Inflammatory macrophage (primary cell): ENCODE measurements around the gene U2SURP.
"Not testable (repeated sequence)": the region's sequence is repeated elsewhere in the genome, so short reads cannot be mapped to it uniquely, and the experiment has no call there.

ENCODE experiments used
- DNase-seq, 2 donors: peaks; one replicate each; pipeline ENCODE4 v3.0.0-alpha.2; 2020 to 2022

Gene U2SURP

DNA sequence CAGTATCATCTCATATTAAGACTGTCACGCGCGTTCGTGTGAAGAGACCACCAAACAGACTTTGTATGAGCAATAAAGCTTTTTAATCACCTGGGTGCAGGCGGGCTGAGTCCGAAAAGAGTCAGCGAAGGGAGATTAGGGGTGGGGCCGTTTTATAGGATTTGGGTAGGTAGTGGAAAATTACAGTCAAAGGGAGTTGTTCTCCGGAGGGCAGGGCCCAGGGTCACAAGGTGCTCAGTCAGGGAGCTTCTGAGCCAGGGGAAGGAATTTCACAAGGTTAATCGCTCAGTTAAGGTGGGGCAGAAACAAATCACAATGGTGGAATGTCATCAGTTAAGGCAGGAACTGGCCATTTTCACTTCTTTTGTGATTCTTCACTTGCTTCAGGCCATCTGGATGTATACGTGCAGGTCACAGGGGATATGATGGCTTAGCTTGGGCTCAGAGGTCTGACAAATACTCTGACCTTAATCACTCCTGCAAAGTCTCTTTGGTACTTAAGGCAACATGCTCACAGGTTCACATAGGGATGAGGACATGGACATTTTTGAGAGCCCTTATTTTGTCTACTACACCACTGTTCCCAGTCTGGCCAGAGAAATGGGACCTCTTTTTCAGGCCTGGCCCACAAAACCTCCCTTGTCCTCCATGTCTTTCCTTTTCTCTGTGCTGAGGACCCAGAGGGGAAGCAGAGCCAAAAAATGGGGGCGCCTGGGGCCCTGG is 71.1 kb downstream of the U2SURP start:
- DNase-seq = not testable (repeated sequence)

DNA sequence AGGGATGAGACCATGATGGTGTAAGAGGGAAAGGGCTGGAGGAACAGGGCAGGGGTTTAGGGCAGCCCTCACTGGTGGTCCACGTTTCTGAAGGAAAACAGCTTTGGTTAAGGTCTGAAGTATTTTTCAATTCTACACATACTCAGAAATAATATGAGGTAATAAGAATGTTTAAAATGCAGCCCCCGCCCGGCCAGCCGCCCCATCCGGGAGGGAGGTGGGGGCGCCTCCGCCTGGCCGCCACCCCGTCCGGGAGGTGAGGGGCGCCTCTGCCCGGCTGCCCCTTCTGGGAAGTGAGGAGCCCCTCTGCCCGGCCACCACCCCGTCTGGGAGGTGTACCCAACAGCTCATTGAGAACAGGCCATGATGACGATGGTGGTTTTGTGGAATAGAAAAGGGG is 72.2 kb downstream of the U2SURP start:
- DNase-seq = not testable (repeated sequence)

DNA sequence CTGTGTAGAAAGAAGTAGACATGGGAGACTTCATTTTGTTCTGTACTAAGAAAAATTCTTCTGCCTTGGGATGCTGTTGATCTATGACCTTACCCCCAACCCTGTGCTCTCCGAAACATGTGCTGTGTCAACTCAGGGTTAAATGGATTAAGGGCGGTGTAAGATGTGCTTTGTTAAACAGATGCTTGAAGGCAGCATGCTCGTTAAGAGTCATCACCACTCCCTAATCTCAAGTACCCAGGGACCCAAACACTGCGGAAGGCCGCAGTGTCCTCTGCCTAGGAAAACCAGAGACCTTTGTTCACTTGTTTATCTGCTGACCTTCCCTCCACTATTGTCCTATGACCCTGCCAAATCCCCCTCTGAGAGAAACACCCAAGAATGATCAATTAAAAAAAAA is 72.6 kb downstream of the U2SURP start:
- not testable (repeated sequence) for DNase-seq

DNA sequence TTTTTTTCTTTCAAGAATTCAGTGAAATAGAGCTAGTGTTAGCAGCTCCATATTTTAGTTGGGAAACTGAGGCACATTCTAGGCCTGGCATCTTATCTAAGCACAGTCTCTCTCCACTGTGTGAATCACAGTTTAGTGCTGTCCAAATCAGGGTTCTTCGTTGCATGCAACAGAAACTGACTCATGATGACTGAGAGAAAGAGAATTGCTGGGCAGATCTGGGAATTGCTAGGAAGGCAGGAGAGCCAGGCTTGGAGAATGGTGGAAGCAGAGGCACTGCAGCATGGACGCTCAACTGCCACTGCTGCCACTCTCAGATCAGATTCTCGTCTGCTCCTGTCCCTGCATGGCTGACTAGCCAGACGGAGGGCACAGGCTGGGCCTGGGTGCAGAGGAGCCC is 77.5 kb downstream of the U2SURP start:
- no peak for DNase-seq

DNA sequence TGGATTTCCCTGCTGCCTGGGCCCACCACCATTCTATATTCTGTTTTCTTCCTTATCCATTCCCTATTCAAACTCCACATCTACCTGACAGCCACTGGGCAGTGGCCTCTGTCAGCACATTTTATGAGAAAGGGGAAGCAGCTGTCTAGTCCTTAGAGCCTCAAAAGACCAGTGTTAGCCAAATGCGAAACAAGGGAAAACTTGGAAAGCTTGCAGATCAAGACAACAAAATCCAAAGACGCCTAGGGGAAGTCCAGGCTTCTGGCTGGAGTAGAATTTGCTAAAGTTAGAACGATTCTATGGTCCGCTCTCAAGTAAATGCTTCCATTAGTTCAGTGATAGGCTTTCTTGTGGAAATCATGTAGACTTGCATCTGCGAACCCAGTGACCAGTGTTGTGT is 78.8 kb downstream of the U2SURP start:
- no peak for DNase-seq

DNA sequence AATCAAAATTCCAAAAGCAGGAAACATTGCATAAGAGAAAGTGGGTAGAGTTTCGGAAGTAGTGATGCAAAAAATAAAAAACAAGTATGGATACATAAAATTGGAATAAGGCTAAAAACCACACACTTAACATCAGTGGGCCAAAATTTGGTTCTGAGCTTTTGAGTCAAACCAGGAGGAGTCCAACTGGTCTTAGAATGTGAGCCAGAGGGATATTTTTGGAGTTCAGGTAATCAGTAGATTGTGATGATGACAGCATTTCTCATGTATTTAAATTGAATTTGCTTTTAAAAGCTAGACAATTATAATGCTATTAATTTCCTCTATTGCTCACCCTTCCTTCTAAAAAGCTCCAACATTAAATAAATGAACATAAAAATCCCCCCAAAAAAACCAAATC is 80.0 kb downstream of the U2SURP start:
- no peak for DNase-seq

DNA sequence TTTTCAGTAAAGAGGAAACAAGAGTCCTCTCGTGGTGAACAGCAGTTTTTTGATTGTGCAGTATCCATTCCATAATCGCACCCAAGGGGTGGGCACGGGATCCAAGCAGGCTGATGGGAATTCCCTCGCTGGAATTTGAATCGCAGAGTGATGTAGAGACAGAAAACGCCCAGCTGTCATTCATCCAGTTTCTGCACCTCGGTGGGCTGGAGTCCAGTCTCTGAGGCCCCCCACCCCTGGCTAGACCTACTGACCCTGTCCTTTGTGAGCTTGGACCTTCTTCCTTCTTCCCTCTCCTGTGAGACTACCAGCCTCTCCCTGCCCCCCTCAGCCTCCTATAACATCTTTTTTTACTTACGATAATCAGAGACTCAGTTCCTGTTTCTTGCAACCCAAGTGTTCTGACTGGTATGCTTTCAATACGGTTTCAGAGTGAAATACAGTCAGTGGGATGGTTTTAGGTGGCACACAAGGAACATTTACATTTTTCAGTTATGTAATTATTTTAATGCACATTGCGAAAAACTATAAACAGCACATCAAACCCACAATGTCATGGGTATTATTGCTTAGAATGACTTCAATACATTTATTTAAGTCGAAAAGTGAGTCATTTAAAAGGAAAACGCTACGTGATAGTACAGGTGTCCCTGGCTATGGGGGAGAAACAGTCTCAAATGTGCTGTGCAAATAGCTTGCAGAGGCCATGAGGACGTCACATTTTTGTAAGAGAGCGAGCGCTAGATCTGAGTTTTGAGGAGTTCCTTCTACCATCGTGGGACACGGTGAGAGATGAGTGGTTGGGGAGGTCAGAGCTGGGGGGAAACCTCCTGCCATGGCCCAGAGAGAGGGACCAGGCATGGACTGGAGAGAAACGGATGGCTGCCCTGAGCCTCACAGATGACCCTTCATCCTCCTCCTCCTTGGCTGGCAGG is 80.7 kb downstream of the U2SURP start:
- peak; percentile 9 to 32 for DNase-seq

DNA sequence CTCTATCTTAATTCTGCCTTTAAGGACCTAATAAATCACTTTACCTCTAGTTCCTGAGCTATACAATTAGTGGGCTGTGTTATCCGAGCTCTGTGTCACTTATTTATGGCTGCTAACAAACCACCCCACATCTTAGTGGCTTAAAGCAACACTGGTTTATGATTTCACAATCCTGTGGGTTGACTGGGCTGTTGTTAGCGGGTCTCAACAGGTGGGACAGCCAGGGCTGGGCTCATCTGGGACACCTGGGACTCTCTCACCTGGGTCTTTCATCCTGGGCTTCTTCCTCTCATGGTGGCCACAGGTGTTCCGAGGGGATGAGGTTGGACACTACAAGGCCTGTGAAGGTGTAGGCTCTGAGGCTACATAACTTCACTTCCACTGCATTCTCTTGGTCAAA is 82.4 kb downstream of the U2SURP start:
- no peak for DNase-seq

DNA sequence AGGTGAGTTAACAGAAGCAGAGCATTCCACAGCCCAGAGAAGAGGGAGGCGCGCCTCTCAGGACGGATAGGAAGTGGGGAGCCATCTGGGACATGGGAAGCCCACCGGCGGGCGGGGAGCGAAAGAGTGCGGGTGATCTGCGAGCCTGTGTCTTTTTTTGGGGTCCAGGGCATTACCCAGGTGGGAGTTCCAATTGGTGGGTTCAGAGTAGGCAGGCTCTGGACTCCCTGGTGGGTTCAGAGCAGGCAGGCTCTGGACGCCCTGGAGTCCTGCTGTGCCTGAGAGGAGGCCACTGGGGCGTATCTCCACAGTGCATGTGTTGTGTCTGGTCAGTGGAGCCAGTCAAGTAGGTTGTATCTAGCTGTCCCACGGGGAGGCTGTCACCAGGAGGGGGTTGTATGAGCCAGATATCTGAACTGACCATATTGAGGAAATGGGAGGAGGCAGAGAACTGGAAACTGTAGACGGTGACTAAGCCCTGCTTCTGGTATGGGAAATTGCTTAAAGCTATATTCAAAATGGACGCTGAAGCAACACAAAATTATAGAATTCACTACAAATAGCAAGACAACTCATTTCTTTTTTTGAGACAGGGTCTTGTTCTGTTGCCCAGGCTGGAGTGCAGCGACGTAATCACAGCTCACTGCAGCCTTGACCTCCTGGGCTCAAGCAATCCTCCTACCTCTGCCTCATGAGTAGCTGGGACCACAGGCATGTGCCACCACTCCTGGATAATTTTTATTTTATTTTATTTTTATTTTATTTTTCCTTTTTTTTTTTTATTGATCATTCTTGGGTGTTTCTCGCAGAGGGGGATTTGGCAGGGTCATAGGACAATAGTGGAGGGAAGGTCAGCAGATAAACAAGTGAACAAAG is 83.7 kb downstream of the U2SURP start:
- DNase-seq = peak; percentile 80 to 87

DNA sequence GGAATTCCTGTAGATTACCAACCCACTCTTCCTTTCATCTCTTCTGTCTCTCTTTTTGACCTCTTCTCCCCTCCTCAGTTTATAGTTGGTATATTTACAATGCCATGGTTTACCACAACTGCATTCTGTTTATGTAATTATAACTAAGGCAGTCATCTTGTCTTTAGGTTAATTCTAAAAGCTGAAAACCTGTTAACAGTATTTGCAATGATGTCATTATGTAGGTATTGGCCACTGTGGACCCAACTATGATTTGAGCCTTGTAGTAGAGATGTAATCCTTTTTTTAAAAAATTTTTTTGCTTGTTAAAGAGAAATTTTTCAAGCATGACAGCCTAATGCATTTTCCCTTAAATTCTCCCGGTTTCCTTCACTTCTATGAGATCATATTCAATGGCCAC is 87.5 kb downstream of the U2SURP start:
- DNase-seq = no peak

DNA sequence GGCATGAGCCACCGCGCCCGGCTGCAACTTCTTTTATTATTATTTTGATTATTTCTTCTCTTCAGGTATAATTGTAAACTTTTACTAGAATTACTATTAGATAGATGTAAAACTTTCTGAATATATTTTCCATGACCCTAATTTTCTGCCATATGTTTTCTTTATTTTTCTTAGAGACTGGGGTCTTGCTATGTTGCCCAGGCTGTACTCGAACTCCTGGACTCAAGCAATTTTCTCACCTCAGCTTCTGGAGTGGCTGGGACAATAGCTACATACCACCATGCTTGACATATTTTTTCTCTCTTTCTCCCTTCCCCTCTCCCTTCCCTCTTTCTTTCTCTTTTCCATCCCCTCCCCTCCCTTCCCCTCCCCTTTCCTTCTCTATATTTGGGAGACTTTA is 88.6 kb downstream of the U2SURP start:
- no peak for DNase-seq

DNA sequence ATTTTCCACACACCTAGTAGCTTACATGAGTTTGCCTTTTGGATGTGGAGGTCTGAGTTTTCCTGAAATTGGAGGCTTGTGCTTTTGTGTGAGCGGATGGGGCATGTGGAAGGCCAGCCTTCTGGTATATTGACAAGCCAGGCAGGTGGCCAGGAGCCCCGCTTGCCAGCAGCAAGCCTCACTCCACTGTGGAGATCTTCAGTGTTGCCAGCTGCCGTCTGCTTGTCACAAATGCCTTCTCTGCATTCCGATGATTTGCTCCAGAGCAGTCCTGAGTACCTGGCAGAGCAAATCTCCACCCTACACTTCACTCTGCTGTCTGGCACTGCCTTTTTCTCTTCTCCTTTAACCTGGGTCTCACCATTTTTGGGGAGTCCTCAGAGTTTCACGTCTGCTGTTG is 89.1 kb downstream of the U2SURP start:
- no peak for DNase-seq

DNA sequence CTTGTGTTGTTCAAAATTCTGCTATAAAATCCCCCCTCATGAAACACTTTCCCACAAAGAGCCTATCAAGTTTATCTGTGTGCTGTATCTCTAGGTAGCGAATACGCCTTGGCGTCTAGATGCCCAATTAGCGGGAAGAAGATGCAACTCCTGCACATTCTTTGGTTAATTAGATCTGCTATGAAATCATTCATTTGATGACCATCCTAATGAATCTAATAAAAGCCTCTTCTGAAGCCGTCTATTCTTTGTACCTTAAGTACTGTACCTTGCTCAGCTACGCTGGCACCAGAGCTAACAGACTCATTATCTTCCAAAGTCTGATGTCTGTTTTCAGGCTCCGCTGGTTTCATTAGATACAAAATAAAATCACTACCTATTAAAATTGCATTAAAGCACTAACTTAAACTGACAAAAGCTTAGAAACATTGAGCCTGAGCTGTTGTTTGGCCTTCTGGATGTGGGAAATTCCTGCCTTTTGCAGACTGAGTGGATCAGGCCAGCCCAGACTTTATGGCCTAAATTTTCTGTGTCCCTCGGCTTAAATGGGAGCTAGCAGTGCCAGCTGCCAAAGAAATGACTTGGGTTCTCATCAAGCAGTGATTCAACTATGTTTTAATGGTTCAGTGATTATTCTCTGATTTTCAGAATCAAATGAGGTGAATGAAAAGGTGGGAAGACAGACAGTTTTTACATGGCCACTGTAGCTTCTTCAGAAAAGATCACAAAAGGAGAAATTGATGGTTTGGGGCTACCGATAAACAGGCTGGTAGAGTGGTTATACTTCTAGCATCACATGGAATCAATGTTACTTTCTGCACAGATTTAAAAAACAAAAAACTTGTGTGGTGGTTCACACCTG is 89.8 kb downstream of the U2SURP start:
- DNase-seq = no peak

DNA sequence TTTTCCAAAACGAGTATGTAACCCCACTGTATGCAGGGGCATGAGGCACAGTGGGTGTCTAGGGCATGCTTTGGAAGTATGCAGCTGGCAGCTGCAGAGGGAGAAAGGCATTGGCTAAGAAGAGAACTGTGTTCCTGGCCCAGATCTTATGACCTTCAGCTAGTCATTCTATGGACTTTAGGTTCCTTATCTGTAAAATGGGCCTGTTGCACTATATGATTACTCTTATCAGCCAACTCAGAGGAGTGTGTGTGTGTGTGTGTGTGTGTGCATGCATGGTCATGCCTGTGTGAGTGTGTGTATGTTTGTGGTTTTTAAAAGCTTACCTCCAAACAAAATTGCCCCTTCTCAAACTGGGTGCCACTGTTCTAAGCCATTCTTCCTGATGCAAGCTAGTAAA is 90.8 kb downstream of the U2SURP start:
- no peak for DNase-seq

DNA sequence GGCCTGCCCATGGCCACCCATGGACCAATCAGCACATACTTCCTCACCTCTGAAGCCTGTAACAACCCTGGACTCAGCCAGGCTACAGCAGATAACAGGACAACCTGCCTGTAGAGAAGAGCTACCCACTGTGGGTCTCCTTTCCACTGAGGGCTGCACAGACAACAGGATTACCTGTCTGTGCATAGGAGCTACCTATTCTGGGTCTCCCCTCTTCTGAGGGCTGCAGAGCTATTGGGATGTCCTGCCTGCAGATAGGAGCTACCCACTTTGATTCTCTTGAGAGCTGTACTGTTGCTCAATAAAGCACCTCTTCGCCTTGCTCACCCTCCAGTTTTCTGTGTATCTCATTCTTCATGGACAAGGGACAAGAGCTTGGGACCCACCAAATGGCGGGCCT is 94.4 kb downstream of the U2SURP start:
- no peak for DNase-seq

DNA sequence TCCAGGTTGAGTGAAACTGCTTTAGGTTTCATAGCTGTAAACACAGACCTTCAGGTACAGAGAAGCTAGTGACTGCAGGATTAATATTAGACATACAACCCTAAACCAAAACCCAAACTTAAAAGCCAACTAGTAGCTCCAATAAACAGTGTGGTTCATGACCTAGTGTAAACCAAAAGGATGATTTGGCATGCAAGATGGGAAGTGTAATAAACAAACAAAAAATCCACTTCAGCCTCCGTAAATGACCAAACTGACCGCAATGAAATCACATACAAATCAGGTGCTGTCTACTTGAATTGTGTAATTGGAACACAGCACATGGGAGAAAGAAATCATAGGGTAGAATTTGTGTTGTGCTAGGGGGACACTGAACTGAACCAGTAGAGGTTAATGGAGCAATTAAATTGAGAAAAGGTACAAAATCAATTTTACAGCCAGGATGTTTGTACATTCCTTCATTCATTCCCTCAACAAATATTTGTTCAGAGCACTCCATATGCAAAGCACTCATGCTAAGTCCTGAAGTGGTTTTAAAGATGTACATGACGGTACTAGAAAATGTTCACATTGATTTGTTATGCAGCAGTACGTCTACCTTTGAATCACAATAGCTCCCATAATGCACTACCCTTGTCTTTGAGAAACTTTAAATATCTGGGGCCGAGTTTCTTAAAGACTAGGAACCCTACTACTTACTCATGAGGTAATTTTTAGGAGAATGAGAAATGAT is 96.8 kb downstream of the U2SURP start:
- DNase-seq = no peak

DNA sequence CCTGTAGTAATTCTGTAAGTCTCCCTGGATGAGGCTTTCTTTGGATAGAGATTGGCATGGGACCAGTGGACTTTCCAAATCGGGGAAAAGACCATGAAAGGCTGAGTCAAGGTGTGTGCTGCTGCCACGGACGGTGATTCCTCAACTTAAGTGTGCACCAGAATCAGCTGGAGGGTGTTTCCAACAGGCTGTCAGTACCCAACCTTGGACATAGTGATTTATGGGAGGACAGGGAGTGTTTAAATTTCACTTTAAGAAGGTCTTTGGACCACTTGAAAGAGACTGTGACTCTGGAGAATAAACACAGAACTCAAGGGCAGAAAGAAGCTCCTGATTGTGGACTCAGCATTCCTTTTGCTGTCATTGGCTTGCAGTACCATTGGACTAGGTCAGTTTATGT is 97.8 kb downstream of the U2SURP start:
- DNase-seq = no peak

DNA sequence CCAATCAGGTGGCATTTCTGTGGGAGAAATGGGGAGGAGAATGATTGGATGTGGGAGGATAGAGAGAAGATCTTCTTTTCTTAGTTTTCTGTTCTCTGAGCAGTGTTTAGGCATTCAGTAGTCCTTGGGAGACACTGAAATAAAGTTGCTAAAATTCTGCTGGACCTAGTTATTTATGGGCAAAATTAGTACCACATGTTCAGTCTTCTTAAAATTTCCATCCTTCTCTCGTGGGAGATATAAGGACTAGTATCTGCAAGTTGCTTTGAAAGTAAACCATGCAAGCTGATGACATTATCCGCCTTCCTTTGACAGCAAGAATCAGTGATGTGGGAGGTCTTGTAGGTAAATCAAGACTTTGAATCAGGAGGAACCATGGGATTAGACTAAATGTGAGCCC is 98.3 kb downstream of the U2SURP start:
- no peak for DNase-seq

DNA sequence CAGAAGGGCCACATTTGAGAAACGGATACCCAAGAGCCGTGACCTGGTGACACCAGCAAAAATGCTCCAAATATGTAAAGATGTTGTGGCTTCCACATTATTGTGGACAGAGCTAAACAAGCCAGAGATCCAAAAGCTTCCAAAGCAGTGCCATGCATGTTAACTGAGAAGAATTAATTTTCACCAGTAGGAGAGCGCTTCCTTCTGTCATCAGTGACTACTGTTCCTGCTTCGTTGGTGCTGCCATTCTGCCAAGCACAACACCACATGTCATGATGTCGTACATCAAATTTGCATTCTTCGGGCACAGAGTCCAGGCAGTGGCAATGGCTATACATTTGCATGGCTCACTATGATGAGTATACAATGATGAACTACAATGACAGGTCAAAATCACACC is 99.1 kb downstream of the U2SURP start:
- DNase-seq = no peak

DNA sequence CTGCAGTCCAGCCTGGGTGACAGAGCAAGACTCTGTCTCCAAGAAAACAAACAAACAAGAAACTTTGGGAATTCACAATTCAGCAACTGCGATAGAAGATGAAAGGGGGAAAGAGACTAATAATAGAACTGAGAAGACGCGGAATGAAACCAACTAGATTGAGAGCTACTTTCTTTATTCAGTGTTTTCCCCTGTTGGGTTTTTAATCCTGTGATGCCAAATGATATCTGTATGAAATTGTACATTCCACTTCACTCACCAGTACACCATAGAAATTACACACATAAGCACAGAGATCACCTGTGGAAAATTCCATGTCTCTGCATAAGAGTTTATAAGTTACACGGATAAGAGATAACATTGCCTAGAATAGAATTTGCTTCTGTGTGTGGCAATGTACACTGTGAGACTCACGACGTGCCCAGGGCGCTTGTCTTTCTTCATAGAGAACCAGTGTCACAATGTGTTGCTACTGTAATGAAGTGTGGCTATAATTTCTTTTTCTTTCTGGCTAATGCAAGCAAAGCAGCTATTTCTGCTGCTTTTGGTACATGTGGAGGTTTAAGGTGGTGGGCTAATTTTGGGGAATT is 100.5 kb downstream of the U2SURP start:
- DNase-seq = no peak

DNA sequence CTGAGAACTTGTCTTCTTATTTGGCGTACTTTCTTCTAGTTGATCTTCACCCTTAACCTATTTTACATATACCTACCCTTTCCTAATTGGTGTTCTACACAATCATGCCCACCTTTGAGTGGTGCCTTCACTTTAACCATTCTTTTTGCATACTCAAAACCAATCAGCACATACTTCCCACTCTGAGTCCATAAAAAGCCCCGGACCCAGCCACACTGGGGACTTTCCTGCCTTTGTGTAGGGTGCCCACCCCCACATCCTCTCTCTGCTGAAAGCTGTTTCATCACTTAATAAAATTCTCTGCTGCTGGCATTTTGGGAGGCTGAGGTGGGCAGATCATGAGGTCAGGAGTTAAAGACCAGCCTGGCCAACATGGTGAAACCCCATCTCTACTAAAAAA is 102.3 kb downstream of the U2SURP start:
- peak in 1 of 2 donors; percentile 42 for DNase-seq
